T-helper 22 cell (primary cell): Measurements from ENCODE around the gene SLC9A1.

Experiments used
- DNase-seq: peaks from one replicate; pipeline ENCODE4 v3.0.0-alpha.2; 2020; ENCODE audit warnings: low read depth

SLC9A1 gene

DNA sequence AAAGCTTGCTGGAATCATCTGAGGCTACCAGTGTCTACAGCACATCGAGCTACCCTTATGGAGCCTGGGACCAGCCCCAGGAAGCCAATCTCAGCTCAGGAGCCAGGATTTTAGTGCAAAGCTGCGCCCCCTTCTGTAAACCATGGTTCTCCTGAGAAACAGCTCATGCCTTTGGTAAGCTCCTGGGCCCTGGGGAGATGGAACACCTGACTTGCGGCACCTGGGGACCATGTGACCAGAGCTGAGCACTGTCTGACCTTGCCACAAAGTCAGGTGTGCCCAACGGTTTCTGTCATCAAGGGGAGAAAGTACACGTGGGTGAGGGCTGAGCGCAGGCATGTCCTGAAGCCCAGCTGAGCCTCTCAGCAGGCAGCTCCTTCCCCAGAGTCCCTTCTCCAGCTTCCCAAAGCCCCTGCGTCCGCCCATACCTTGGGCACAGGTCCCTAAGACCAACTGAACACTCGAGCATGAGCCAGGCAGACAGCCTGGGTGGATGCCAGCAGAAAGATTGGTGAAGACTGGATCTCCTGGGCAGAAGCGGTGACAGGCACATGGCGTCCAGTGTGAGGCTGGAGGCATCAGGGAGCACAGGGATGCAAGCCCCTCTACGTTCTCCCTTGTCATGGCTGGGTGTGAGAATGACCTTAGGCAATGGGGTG, 84.4 kb downstream of the SLC9A1 start:
- DNase-seq: no peak

DNA sequence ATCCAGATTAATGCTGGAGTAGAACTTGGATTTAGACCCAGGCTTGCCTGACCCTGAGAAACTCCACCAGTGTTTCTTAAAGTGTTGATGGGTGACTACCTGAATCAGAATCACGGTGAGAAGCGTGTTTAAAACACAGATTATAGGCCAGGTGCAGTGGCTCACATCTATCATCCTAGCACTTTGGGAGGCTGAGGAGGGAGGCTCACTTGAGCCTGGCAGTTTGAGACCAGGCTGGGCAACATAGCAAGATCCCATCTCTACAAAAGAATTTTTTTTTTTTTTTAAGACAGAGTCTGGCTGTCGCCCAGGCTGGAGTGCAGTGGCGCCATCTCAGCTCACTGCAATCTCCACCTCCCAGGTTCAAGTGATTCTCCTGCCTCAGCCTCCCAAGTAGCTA, 86.0 kb downstream of the SLC9A1 start:
- no peak for DNase-seq

DNA sequence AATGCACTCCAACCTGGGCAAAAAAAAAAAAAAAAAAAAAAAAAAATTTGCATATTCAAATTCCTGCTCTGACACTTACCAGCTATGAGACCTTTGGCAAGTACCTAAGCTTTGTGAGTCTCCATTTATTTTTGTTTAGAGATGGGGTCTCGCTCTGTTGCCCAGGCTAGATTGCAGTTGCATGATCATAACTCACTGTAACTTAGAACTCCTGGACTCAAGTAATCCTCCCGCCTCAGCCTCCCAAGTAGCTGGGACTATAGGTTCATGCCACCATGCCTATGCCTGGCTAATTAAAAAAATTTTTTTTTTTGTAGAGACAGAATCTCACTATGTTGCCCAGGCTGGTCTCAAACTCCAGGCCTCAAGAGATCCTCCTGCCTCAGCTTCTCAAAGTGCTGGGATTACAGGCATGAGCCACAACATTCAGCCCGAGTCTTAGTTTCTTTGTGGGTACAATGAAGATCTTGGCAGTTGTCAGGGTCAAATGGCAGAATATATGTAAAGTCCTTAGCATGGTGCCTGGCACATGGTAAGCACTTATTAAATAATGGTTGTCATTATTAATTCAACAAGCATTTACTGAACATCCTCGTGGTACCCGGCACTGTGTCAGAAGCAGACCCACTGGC, 88.8 kb downstream of the SLC9A1 start:
- DNase-seq: no peak

DNA sequence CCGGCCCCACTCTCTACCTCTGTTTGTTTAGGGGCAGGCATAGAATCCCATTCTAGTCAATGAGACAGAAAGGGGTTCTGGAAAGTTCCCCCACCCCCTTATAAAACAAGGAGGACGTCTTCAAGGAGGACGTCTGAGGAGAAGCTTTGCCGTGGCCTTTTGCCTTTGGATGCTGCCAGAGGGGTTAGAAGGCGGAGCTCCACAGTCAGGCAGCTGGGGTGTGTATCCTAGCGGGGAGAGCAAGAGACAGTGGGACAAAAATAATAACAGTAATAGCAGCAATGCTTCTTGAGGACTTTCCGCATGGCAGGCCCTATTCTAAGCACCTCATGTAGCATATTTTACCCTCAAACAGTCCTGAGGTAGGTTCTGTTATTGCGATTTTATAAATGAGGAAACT, 94.0 kb downstream of the SLC9A1 start:
- DNase-seq: no peak

DNA sequence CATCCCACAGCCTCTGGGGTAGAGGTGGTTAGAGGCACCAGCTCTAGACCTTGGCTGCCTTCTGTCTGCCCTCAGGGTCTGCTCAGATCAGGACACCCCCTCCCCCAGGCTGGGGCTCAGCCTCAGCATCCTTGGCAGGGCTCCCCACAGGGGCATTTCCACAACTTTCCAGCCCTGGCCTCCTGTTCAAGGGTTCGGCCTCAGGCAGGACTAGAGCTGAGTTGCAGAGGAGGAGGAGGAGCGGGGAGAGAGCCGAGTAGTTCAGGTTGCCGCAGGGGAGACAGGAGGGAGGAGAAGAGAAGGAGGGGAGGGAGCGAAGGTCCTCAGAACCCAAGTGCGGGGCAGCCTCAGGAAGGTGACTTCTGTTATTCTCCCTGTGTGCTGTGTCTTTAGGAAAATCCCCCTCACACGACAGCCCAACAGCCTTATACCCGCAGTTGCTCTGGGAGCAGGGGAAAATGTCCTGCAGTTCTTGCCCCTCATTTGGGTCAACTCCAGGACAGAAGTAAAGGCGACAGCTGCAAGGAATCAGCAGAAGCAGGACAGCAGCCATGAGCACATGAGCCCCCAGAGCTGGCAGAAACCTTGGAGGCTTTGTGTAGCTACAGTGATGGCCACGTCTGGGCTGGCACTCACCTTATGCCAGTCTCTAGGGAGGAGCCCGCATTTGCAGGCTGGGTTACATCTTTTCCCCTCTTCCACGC, 95.8 kb downstream of the SLC9A1 start:
- DNase-seq: no peak

DNA sequence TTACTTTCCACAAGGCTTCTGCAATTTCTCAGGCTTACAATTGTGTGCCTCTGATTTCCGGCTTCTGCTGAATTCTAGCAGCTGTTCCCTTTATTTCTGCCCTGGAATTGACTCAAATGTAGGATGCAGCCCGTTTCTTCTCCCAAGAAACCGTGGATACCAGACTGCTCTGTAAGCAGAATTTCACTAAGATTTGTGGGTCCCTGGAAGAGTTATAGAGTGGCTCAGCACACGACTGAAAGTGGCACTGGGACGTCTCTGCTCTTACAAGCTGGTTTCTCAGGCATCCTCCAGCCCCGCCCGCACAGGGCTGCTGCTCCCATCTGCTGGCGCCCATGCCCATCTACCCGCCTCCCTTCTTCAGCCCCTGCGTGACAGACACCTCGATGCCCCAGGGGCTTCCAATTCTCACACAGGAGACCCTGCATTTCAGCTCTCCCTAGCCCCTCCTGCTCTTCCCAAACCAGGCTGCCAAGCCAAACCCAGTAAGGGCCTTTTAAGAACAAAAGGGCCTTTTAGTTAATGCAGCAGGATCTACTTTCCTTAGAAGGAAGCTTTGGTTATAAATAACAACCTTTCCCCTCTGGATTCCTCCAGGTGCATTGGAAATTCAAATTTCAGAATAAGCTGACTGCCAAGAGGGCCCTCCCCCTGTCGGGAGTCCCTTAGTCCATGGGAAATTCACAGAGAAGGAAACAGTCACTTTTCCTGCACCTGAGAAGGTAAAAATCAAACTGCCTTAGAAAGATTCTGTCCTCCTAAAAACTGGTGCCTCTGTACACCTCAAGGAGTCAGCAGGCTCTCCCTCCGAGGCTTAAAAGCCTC, 96.9 kb downstream of the SLC9A1 start:
- DNase-seq: no peak

DNA sequence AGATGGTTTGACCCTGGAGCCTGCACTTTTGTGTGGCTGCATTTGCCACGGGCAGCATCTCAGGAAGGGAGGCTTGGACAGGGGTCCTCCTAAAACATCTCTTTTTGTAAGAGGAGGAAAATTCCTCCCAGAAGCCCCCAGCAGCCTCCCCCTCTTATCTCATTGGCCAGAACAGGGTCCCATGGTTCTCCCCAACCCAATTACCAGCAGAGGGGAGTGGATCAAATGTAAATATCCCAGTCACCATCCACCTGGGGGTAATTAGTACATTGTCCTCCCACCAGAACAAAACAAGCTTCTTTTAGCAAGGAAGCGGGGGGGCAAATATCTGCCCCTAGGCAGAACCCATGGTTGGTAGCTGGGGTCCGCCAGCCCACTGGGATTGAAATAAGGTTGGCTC, 97.5 kb downstream of the SLC9A1 start:
- DNase-seq: no peak

DNA sequence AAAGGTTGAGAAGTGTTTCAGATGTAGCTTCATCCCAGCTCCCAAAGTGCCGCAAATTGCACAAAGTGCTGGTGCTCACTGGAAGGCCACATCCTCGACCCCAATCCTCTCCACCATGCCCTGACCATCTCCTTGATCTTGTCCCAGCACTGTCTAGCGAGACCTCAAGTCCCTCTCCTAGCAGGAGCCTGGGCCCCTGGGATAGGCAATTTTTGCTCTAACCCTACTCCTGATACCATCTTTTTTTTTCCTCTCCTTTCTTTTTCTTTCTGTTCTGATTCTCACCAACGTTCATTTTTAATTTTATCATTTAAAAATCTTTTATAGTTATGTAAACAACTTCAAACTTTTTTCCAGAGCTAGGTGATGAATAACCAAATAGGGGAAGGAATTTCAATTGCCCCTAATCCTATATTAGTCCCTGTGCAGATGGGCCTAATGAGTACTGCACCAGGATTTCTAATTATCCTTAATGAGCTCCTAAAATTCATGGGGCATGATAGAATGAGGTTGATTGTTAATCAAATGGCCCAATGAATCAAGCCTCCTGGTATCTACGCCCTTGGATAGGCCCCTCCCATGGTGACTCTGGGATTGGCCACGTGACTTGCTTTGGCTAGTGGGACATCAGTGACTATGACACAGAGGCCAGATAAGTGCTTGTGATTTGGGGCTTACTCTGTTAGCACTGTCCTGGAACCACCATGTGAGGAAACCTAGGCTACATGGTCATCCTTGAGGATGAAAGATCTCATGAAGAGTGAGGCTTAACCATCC, 100.8 kb downstream of the SLC9A1 start:
- DNase-seq: no peak

DNA sequence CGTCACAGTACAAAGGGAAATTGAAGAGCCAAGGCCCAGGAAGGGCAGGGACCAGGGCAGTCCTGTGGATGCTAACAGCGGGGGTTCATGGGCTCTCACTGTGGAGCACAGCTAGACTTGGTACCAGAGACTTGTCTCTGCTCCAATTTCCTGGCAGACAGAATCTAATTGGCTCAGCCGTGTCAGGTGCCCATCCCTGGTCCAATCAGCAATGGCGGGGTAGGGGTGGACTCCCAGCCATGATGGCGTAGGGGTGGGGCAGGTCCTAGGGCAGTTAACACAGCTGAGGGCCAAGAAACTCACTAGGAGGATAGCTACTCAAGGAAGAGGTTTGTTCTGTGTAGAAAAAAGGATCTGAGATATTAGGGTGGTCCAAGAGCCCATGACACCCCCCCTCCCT, 102.4 kb downstream of the SLC9A1 start:
- DNase-seq: no peak

DNA sequence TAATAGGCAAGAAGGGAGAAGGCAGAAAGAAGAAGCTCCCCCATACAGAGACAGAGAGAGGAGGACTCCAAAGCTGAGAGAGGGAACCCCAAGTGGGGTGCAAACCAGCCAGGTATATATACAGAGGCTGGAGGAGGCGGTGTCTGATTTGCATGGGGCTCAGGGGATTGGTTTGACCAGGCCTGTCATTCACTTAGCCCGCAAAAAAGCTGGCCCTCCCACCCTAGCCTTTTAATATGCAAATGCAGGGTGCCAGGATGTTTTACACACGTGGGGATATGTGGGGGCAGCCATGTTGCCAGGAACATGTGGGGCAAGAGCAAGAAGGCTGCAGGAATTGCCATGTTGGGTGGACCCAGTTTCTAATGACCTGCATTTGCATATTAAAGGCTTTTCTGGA, 105.3 kb downstream of the SLC9A1 start:
- no peak for DNase-seq

DNA sequence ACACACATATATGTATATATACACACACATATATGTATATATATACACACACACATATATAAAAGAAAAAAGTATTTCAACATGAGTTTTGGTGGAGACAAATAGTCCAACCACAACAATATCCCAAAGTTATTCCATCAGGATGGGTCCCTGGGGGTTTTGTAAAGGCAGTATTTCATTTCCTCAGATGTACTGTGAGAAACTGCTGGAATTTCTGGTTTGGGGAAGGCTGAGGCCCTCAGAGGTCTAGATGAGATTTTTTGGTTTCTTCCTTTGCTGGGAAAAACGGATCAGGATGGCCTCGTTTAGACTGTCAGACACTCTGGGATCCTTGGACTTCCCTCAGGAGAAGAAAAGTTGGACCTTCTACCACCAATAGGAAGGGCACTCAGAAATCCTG, 105.8 kb downstream of the SLC9A1 start:
- DNase-seq: no peak
